Transverse colon (tissue), 4 donors: ENCODE results near the gene PIAS4. TPM values are rescaled to one million over a fixed set of nuclear protein-coding genes. Genes with fewer than 3 reads are reported as not detected.

ENCODE experiments used
- DNase-seq: peaks from one replicate; pipeline ENCODE4 v3.0.0-alpha.2; 2019
- H3K27ac ChIP-seq, 4 donors: fragments of 200-600 bp; sonication (generic); 2 replicates each; pipeline ENCODE4 v1.5.1; 2016 to 2018; ENCODE audit warnings: inconsistent platforms in 4 of 4
- H3K27me3 ChIP-seq: fragments of 200-600 bp; sonication (generic); 2 replicates; pipeline ENCODE4 v1.5.1; 2017; ENCODE audit warnings: inconsistent platforms
- H3K36me3 ChIP-seq, 4 donors: fragments of 200-600 bp; sonication (generic); 2 replicates each; pipeline ENCODE4 v1.5.1; 2017 to 2019; ENCODE audit warnings: inconsistent platforms in 4 of 4
- H3K4me1 ChIP-seq, 4 donors: fragments of 200-600 bp; sonication (generic); 2 replicates each; pipeline ENCODE4 v1.5.1; 2017 to 2020; ENCODE audit warnings: inconsistent platforms in 4 of 4
- H3K4me3 ChIP-seq, 4 donors: fragments of 200-600 bp; sonication (generic); 1 replicate in 1 of 4; 2 replicates in 3 of 4; pipeline versions ENCODE4 v1.5.1 to v1.6.1; 2017 to 2019; ENCODE audit warnings: inconsistent platforms in 4 of 4
- H3K9me3 ChIP-seq, 2 donors: fragments of 200-600 bp; sonication (generic); 2 replicates each; pipeline ENCODE4 v1.5.1; 2017 to 2019; ENCODE audit warnings: inconsistent platforms in 2 of 2
- EP300 ChIP-seq: sonication (generic); formaldehyde crosslinking; IDR thresholded peaks from one replicate; pipeline ENCODE4 v1.6.1; 2017; ENCODE audit warnings: antibody characterized with exemption, low read depth
- POLR2A ChIP-seq: fragments of 450-650 bp; IDR thresholded peaks from one replicate; pipeline ENCODE4 v1.6.1; 2016; ENCODE audit warnings: antibody characterized with exemption, mild to moderate bottlenecking, moderate library complexity
- POLR2AphosphoS5 ChIP-seq, 3 donors: sonication (generic); formaldehyde crosslinking; IDR thresholded peaks; one replicate each; pipeline ENCODE4 v1.6.1; 2016; ENCODE audit warnings: antibody characterized with exemption in 3 of 3
- WGBS, 2 donors: methylation state at CpG; one replicate each; pipeline ENCODE4 v1.1.5; 2018; ENCODE audit warnings: low coverage in 1 of 2; 5-methylcytosine and 5-hydroxymethylcytosine counted together
- in situ Hi-C, 4 donors: fragments of 200-750 bp; cut with MboI; loops; one replicate each; pipeline versions ENCODE4 v1.15.0 to v1.15.1; 2017; ENCODE audit warnings: low sequenced_read_pairs in 3 of 4, low pct_ligation_motif_present in 1 of 4, low pct_unique_long_range_greater_than_20kb in 1 of 4
- intact Hi-C: fragments of 100-400 bp; cut with DNase I; formaldehyde crosslinking; loops from one replicate; pipeline ENCODE4 v1.15.1; 2023; ENCODE audit warnings: low total_unique reads
- total RNA-seq, 4 donors: library from RNA; depleted of rRNA; stranded (reverse); fragments of >200 nt; gene quantifications; one replicate each; pipeline ENCODE4 v1.1.0, GENCODE V29; 2016
- TF ChIP-seq, protein P1 (sequence below), 5 experiments: fragments of 200-600 bp in 3 of 5; fragments of 450-650 bp in 2 of 5; sonication (generic) in 3 of 5; IDR thresholded peaks; 1 replicate in 2 of 5; 2 replicates in 3 of 5; pipeline ENCODE4 v1.5.1; 2016 to 2017; ENCODE audit warnings: antibody characterized with exemption in 5 of 5, inconsistent platforms in 3 of 5, mild to moderate bottlenecking in 2 of 5, moderate library complexity in 1 of 5

The PIAS4 gene
- total RNA-seq, 4 donors from 2014 or later, result 15.5 to 110 (median 23.0) TPM

DNA sequence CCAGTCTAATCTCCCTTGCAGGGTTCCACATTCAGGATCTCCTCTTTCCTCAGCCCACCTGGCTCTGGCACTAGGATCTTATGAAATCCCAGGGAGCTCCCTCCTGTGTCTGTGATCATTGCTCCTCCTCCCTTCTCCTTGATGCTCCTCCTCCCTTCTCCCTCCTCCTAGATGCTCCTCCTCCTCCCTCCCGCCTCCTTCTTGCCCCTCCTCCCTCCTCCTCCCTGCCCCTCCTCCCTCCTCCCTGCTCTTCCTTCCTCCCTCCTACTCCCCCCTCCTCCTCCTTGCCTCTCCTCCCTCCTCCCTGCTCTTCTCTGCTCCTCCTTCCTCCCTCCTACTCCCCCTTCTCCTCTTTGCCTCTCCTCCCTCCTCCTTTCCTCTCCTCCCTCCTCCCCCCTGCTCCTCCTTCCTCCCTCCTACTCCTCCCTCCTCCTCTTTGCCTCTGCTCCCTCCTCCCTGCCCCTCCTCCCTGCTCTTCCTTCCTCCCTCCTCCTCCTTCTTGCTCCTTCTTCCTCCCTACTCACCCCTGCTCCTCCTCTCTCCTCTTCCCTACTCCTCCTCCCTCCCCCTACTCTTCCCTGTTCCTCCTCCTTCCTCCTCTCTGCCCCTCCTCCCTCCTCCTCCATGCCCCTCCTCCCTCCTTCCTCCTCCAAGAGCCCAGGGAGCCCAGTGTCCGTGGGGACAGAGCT, 74.0 kb downstream of the PIAS4 start:
- in situ Hi-C loops (no loop called here), intact Hi-C loops (no loop called here)
- no peaks in the 10 kb centered on the region for H3K27me3 ChIP-seq
- no peak for TF ChIP-seq EP300
- TF ChIP-seq POLR2A, result no peak
- no peak for TF ChIP-seq POLR2AphosphoS5 (IDR thresholded peaks at IDR 0.05)
- TF ChIP-seq, protein P1, sequence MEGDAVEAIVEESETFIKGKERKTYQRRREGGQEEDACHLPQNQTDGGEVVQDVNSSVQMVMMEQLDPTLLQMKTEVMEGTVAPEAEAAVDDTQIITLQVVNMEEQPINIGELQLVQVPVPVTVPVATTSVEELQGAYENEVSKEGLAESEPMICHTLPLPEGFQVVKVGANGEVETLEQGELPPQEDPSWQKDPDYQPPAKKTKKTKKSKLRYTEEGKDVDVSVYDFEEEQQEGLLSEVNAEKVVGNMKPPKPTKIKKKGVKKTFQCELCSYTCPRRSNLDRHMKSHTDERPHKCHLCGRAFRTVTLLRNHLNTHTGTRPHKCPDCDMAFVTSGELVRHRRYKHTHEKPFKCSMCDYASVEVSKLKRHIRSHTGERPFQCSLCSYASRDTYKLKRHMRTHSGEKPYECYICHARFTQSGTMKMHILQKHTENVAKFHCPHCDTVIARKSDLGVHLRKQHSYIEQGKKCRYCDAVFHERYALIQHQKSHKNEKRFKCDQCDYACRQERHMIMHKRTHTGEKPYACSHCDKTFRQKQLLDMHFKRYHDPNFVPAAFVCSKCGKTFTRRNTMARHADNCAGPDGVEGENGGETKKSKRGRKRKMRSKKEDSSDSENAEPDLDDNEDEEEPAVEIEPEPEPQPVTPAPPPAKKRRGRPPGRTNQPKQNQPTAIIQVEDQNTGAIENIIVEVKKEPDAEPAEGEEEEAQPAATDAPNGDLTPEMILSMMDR (IDR thresholded peaks at IDR 0.05), result no peak
- H3K4me1 ChIP-seq, result peaks cover 19 to 57% (median 40%) of the 10 kb centered on the region in 4 donors
- no peak overlapping the region for H3K27ac ChIP-seq
- H3K9me3 ChIP-seq, result no peaks in the 10 kb centered on the region
- no peaks in the 10 kb centered on the region for H3K36me3 ChIP-seq
- WGBS, 2 donors, result 36% methylated on average over 2 of the region's 2 CpGs; no CpG with 5 or more reads in 1 of the 2 donors
- H3K4me3 ChIP-seq, result no peak overlapping the region
- peak; percentile 53 for DNase-seq

DNA sequence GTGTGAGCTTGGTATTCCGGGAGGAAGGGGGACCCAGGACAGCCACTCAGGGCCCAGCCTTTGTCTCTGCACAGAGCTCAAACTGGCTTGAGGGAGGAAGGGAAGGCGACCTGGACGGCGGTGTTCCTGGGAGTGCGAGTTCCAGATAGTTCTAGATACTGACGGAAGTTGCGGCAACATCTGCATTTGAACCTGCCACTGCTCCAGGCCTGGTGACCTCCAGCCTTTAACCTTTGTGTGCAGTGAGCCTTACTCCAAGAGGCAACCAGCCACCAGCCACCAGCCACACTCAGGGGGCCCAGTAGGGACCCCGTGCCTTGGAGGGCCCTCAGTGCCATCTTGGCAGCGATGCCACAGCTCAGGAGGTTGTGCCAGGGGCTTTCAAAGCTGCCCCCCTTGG, 74.6 kb downstream of the PIAS4 start:
- H3K27ac ChIP-seq, result no peak overlapping the region
- peaks cover 19 to 58% (median 45%) of the 10 kb centered on the region in 4 donors for H3K4me1 ChIP-seq
- 80% methylated on average over 7 of the region's 9 CpGs; no CpG with 5 or more reads in 1 of the 2 donors for WGBS, 2 donors
- TF ChIP-seq, protein P1 (IDR thresholded peaks at IDR 0.05), result no peak
- TF ChIP-seq EP300, result no peak
- TF ChIP-seq POLR2A, result no peak
- no peak for TF ChIP-seq POLR2AphosphoS5 (IDR thresholded peaks at IDR 0.05)
- DNase-seq, result no peak
- H3K27me3 ChIP-seq, result no peaks in the 10 kb centered on the region
- H3K4me3 ChIP-seq, result no peak overlapping the region
- H3K9me3 ChIP-seq, result no peaks in the 10 kb centered on the region
- no peaks in the 10 kb centered on the region for H3K36me3 ChIP-seq
- intact Hi-C loops (no loop called here), in situ Hi-C loops (no loop called here)

DNA sequence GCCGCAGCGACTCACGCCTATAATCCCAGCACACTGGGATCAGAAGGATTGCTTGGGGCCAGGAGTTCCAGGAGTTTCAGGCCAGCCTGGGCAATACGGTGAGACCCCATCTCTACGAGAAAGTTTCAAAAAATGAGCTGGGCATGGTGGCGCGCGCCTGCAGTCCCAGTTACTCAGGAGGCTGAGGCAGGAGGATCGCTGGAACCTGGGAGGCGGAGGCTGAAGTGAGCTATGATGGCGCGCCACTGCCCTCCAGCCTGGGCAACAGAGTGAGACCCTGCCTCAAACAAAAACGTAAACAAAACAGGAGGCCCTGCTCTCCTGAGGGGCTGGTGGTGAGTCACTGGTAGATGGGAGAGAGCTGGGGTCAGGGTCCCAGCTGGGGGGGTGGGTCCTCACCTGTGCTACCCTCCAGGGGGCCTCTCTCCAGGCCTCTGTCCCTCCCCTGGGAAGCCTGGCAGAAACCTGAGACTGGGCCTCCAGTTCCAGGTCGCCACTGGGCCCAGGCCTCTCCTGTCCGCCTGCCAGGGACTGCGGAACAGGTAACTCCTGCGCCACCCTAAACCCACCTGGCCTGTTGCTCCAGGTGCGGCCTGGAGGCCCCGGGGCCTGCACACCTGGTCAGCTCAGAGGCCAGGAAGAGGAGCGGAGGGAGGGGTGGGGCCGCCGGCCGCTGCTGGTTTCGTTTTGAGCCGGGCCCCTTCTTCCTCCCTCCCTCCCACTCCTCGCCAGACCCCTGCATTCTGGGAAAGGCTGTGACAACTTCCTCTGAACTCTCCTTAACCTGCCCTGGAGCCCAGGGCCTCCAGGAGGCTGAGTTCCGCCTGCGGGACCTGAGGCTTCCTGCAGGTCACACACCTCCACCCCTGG, 76.4 kb downstream of the PIAS4 start:
- 0 to 62% methylated on average over 1 to 20 of the region's 28 CpGs for WGBS, 2 donors
- intact Hi-C loops (no loop called here), in situ Hi-C loops (no loop called here)
- Histone ChIP-seq H3K36me3 (no peaks in the 10 kb centered on the region), H3K27ac (peak overlapping the region; percentile 46 to 84 (median 82)), H3K4me1 (peaks cover 9 to 56% (median 31%) of the 10 kb centered on the region in 4 donors), H3K9me3 (no peaks in the 10 kb centered on the region), H3K27me3 (no peaks in the 10 kb centered on the region), H3K4me3 (peak overlapping the region in 2 of 4 donors; percentile 18 to 36)
- TF ChIP-seq POLR2A (peak; percentile 14), EP300 (no peak)
- TF ChIP-seq, protein P1 (IDR thresholded peaks at IDR 0.05), result no peak
- DNase-seq, result peak; percentile 73

DNA sequence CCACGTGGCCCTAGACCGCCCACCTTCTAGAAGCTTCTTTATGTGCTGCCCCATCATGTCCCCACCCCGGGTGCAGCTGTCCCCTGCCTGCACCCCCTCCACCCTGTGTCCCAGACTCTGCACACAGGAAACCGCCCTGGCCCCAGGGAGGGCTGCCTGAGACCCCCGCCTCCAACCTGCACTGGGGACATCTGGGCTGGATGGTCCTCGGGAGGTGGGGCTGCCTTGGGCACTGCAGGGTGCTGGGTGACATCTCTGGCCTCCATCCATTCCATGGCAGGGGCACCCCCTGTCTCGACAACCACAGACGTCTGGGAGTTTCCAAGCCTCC, 77.0 kb downstream of the PIAS4 start:
- Histone ChIP-seq H3K27ac (peak overlapping the region; percentile 46 to 84 (median 82)), H3K9me3 (no peaks in the 10 kb centered on the region), H3K4me1 (peaks cover 9 to 50% (median 27%) of the 10 kb centered on the region in 4 donors), H3K4me3 (peak overlapping the region in 2 of 4 donors; percentile 18 to 36), H3K36me3 (no peaks in the 10 kb centered on the region), H3K27me3 (no peaks in the 10 kb centered on the region)
- 64% methylated on average over 7 of the region's 8 CpGs; no CpG with 5 or more reads in 1 of the 2 donors for WGBS, 2 donors
- in situ Hi-C loops (no loop called here), intact Hi-C loops (no loop called here)
- DNase-seq, result no peak
- TF ChIP-seq, protein P1 (IDR thresholded peaks at IDR 0.05), result no peak
- TF ChIP-seq EP300 (no peak), POLR2AphosphoS5 (IDR thresholded peaks at IDR 0.05) (no peak), POLR2A (no peak)
